SU-DHL-6 (cell line): ENCODE results near the gene PRRX1.

Experiments
- H2AFZ ChIP-seq: fragments of 200-600 bp; sonication (generic); 2 replicates; pipeline ENCODE4 v1.6.1; 2014; ENCODE audit warnings: low read depth, mild to moderate bottlenecking, moderate library complexity, mixed read lengths, antibody characterized with exemption, low read length; ENCODE audit not compliant: severe bottlenecking
- H3F3A ChIP-seq: fragments of 200-600 bp; shearing (Covaris generic); 2 replicates; pipeline ENCODE4 v1.6.0; 2016; ENCODE audit warnings: antibody characterized with exemption, mild to moderate bottlenecking; ENCODE audit not compliant: insufficient read depth
- H3K27ac ChIP-seq: fragments of 200-600 bp; sonication (generic); 2 replicates; pipeline ENCODE4 v1.5.1; 2016; ENCODE audit warnings: low read depth, mild to moderate bottlenecking, low read length, moderate library complexity, mixed read lengths
- H3K27me3 ChIP-seq: fragments of 200-600 bp; sonication (generic), shearing (Covaris generic); 2 replicates; pipeline ENCODE4 v1.6.0; 2014; ENCODE audit warnings: mild to moderate bottlenecking, low read length
- H3K36me3 ChIP-seq: fragments of 200-600 bp; sonication (generic); 2 replicates; pipeline ENCODE4 v1.6.1; 2014; ENCODE audit warnings: mild to moderate bottlenecking, low read length, mixed read lengths
- H3K4me2 ChIP-seq: fragments of 300-600, 200-600 bp; shearing (Covaris generic), sonication (generic); 2 replicates; pipeline ENCODE4 v1.6.0; 2014; ENCODE audit warnings: low read length, low read depth, mild to moderate bottlenecking; ENCODE audit not compliant: poor library complexity, severe bottlenecking
- H3K4me3 ChIP-seq: fragments of 200-600 bp; sonication (generic); 2 replicates; pipeline ENCODE4 v1.5.1; 2014; ENCODE audit warnings: antibody characterized with exemption, low read length, mild to moderate bottlenecking, mixed read lengths; ENCODE audit not compliant: insufficient read depth, poor library complexity, severe bottlenecking
- H3K79me2 ChIP-seq: fragments of 200-600 bp; sonication (generic); 2 replicates; pipeline ENCODE4 v1.6.1; 2014; ENCODE audit warnings: mild to moderate bottlenecking, low read length, moderate library complexity; ENCODE audit not compliant: insufficient read depth
- H3K9ac ChIP-seq: fragments of 200-600 bp; sonication (generic); 2 replicates; pipeline ENCODE4 v1.7.0; 2014; ENCODE audit warnings: mild to moderate bottlenecking, low read length
- H3K9me2 ChIP-seq: fragments of 200-600 bp; sonication (generic); replicated peaks from 2 replicates; pipeline ENCODE4 v1.6.1; 2014; ENCODE audit warnings: low read length; ENCODE audit not compliant: insufficient read depth
- H3K9me3 ChIP-seq: fragments of 200-600 bp; sonication (generic); 2 replicates; pipeline ENCODE4 v1.6.1; 2014; ENCODE audit warnings: low read length, mixed read lengths; ENCODE audit not compliant: insufficient read depth
- H4K20me1 ChIP-seq: fragments of 200-600 bp; sonication (generic); 2 replicates; pipeline ENCODE4 v1.6.1; 2014; ENCODE audit warnings: low read depth, mild to moderate bottlenecking, antibody characterized with exemption, low read length, moderate library complexity, mixed read lengths
- EZH2phosphoT487 ChIP-seq: fragments of 200-600 bp; sonication (generic), shearing (Covaris generic); conservative IDR thresholded peaks from 2 replicates; pipeline ENCODE4 v1.6.1; 2018; ENCODE audit warnings: mild to moderate bottlenecking, antibody characterized with exemption, low read length, moderate library complexity, mixed read lengths
- TF ChIP-seq, protein P1 (sequence below): fragments of 200-600 bp; sonication (generic); IDR thresholded peaks from one replicate; pipeline ENCODE4 v1.5.1; 2017; ENCODE audit warnings: antibody characterized with exemption, mild to moderate bottlenecking, low read length, moderate library complexity; ENCODE audit not compliant: insufficient read depth, poor library complexity, severe bottlenecking

PRRX1 gene

GRCh38 chr1:170696591-170697290 lies 32.8 kb downstream of the PRRX1 start:
- no peak for TF ChIP-seq EZH2phosphoT487
- TF ChIP-seq, protein P1, sequence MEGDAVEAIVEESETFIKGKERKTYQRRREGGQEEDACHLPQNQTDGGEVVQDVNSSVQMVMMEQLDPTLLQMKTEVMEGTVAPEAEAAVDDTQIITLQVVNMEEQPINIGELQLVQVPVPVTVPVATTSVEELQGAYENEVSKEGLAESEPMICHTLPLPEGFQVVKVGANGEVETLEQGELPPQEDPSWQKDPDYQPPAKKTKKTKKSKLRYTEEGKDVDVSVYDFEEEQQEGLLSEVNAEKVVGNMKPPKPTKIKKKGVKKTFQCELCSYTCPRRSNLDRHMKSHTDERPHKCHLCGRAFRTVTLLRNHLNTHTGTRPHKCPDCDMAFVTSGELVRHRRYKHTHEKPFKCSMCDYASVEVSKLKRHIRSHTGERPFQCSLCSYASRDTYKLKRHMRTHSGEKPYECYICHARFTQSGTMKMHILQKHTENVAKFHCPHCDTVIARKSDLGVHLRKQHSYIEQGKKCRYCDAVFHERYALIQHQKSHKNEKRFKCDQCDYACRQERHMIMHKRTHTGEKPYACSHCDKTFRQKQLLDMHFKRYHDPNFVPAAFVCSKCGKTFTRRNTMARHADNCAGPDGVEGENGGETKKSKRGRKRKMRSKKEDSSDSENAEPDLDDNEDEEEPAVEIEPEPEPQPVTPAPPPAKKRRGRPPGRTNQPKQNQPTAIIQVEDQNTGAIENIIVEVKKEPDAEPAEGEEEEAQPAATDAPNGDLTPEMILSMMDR: no peak
- Histone ChIP-seq H4K20me1 (no peaks in the 10 kb centered on the region), H3K27ac (no peak overlapping the region), H3K27me3 (no peaks in the 10 kb centered on the region), H3K9me3 (no peaks in the 10 kb centered on the region), H3K36me3 (no peaks in the 10 kb centered on the region), H3K4me2 (no peak overlapping the region), H3K9ac (no peak overlapping the region), H2AFZ (no peak overlapping the region), H3K4me3 (no peak overlapping the region), H3F3A (no peaks in the 10 kb centered on the region), H3K9me2 (no peaks in the 10 kb centered on the region), H3K79me2 (no peaks in the 10 kb centered on the region)

DNA sequence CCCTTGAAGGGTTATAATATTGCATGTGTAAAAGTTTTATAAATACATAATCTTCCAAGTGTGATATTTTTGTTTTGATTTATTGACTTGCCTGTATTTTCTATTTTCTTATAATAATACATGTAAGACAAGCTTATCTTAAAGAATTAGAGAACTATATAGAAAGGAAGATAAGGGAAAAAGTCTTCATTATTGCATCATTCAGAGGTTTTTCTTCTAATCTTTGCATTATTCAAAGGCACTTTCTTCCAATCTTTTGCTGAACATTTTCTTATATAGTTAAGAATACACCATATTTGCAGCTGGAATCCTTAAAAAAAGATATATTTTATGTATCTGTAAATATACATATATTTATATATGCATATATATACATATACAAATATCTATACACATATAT lies 33.4 kb downstream of the PRRX1 start:
- Histone ChIP-seq H3K79me2 (no peaks in the 10 kb centered on the region), H3K36me3 (no peaks in the 10 kb centered on the region), H3K4me3 (no peak overlapping the region), H2AFZ (no peak overlapping the region), H3K27me3 (no peaks in the 10 kb centered on the region), H3K9ac (no peak overlapping the region), H3K9me2 (no peaks in the 10 kb centered on the region), H3K9me3 (no peaks in the 10 kb centered on the region), H3K27ac (no peak overlapping the region), H4K20me1 (no peaks in the 10 kb centered on the region), H3F3A (no peaks in the 10 kb centered on the region), H3K4me2 (no peak overlapping the region)
- TF ChIP-seq EZH2phosphoT487: no peak
- TF ChIP-seq, protein P1: no peak

GRCh38 chr1:170698301-170699275 lies 34.7 kb downstream of the PRRX1 start:
- Histone ChIP-seq H3K4me3 (no peak overlapping the region), H3K27me3 (no peaks in the 10 kb centered on the region), H3F3A (no peaks in the 10 kb centered on the region), H4K20me1 (no peaks in the 10 kb centered on the region), H3K9ac (no peak overlapping the region), H3K27ac (no peak overlapping the region), H3K4me2 (no peak overlapping the region), H3K79me2 (no peaks in the 10 kb centered on the region), H3K36me3 (no peaks in the 10 kb centered on the region), H2AFZ (no peak overlapping the region), H3K9me3 (no peaks in the 10 kb centered on the region), H3K9me2 (no peaks in the 10 kb centered on the region)
- TF ChIP-seq, protein P1: no peak
- TF ChIP-seq EZH2phosphoT487: no peak
